ENCODE measurements around the gene ATPAF2. TPM values are rescaled to one million over a fixed set of nuclear protein-coding genes. Genes with fewer than 3 reads are reported as not detected.

Gene ATPAF2
- total RNA-seq, 1 experiment from 2014 or later: 46.1 TPM

GRCh38 chr17:18021372-18021771 is 17.6 kb downstream of the ATPAF2 start:
- ChIA-PET CTCF (interaction anchor here (0.7 kb wide), 1 partner anchor 12 kb away, joined by 3 read pairs; no protein-coding TSS in a partner anchor), POLR2A (no interaction called here)
- peak; percentile 50 for ATAC-seq

GRCh38 chr17:18020971-18021370 is 18.0 kb downstream of the ATPAF2 start:
- no peak for DNase-seq (ENCODE audit: low read depth, low spot score)
- no peak overlapping the region for H3K4me3 ChIP-seq (replicated peaks in 1 of 2; ENCODE audit: low read depth in 1 of 2, low read length in 2 of 2)
- H3K4me1 ChIP-seq (ENCODE audit: control insufficient read depth in 1 of 2, insufficient read depth in 2 of 2, low read length in 2 of 2): peaks cover 0 to 10% of the 10 kb centered on the region in 2 experiments; a peak in 1 of 4 replicates
- H2AFZ ChIP-seq (ENCODE audit: low read depth, low read length, poor library complexity, severe bottlenecking): no peak overlapping the region
- ChIA-PET RAD21 (ENCODE audit: low non-redundant PET in 1 of 2, low total read pairs in 2 of 2, uncharacterized antibody in 2 of 2, unreplicated experiment in 2 of 2) (no interaction called here), POLR2A (no interaction called here), CTCF (no interaction called here)
- intact Hi-C loops (cut with micrococcal nuclease): no loop called here
- no peaks in the 10 kb centered on the region for H3K79me2 ChIP-seq (ENCODE audit: insufficient read depth, low read length)
- ATAC-seq: no peak
- no peaks in the 10 kb centered on the region for H3K27me3 ChIP-seq (ENCODE audit: insufficient read depth, low read length)
- H3K27ac ChIP-seq (ENCODE audit: low read depth, low read length): no peak overlapping the region
- no peaks in the 10 kb centered on the region for H4K20me1 ChIP-seq (ENCODE audit: insufficient read depth)
- BruUV-seq (replicated peaks): no TSS peak
- H3K9ac ChIP-seq (ENCODE audit: low read length): no peak overlapping the region
- no peaks in the 10 kb centered on the region for H3K9me2 ChIP-seq (ENCODE audit: insufficient read depth)
- no peak overlapping the region for H3K4me2 ChIP-seq (ENCODE audit: low read length)
- no peaks in the 10 kb centered on the region for H3K36me3 ChIP-seq (ENCODE audit: control insufficient read depth in 1 of 2, insufficient read depth in 2 of 2, low read length in 2 of 2)
- H3K9me3 ChIP-seq (ENCODE audit: control insufficient read depth in 1 of 2, insufficient read depth in 1 of 2, low read depth in 1 of 2, low read length in 2 of 2): no peaks in the 10 kb centered on the region
- TF ChIP-seq TCF7L2 (IDR thresholded peaks at IDR 0.05; ENCODE audit: borderline replicate concordance, extremely low read depth, insufficient read depth, insufficient read length): no peak
- no peak for TF ChIP-seq EZH2phosphoT487 (IDR thresholded peaks at IDR 0.05; ENCODE audit: borderline replicate concordance)
- no peak for TF ChIP-seq CBX3 (IDR thresholded peaks at IDR 0.05; ENCODE audit: low read depth)
- no peak for TF ChIP-seq REST (IDR thresholded peaks at IDR 0.05; ENCODE audit: low read depth)
- no peak for TF ChIP-seq FOSL1 (IDR thresholded peaks at IDR 0.05; ENCODE audit: low read depth)
- no peak for TF ChIP-seq ZFX (IDR thresholded peaks at IDR 0.05)
- no peak for TF ChIP-seq ELF1 (IDR thresholded peaks at IDR 0.05; ENCODE audit: borderline replicate concordance, low read depth)
- no peak for TF ChIP-seq ZNF274 (IDR thresholded peaks at IDR 0.05; ENCODE audit: low read depth, low read length)
- no peak for TF ChIP-seq SIN3A (IDR thresholded peaks at IDR 0.05; ENCODE audit: low read depth)

More at GRCh38 chr17:18021372-18021771, 17.6 kb downstream of the ATPAF2 start:
- H3K9me3 ChIP-seq (ENCODE audit: control insufficient read depth in 1 of 2, insufficient read depth in 1 of 2, low read depth in 1 of 2, low read length in 2 of 2): no peaks in the 10 kb centered on the region
- H4K20me1 ChIP-seq (ENCODE audit: insufficient read depth): no peaks in the 10 kb centered on the region
- no TSS peak for BruUV-seq (replicated peaks)
- no peak for DNase-seq (ENCODE audit: low read depth, low spot score)
- intact Hi-C loops (cut with micrococcal nuclease): no loop called here
- H3K27ac ChIP-seq (ENCODE audit: low read depth, low read length): no peak overlapping the region
- no peak overlapping the region for H3K4me2 ChIP-seq (ENCODE audit: low read length)
- H2AFZ ChIP-seq (ENCODE audit: low read depth, low read length, poor library complexity, severe bottlenecking): no peak overlapping the region
- no peak overlapping the region for H3K4me3 ChIP-seq (replicated peaks in 1 of 2; ENCODE audit: low read depth in 1 of 2, low read length in 2 of 2)
- H3K27me3 ChIP-seq (ENCODE audit: insufficient read depth, low read length): no peaks in the 10 kb centered on the region
- no peak overlapping the region for H3K9ac ChIP-seq (ENCODE audit: low read length)
- RAD21 ChIA-PET (ENCODE audit: low non-redundant PET in 1 of 2, low total read pairs in 2 of 2, uncharacterized antibody in 2 of 2, unreplicated experiment in 2 of 2): no interaction called here
- H3K36me3 ChIP-seq (ENCODE audit: control insufficient read depth in 1 of 2, insufficient read depth in 2 of 2, low read length in 2 of 2): no peaks in the 10 kb centered on the region
- H3K4me1 ChIP-seq (ENCODE audit: control insufficient read depth in 1 of 2, insufficient read depth in 2 of 2, low read length in 2 of 2): peaks cover 0 to 14% of the 10 kb centered on the region in 2 experiments; a peak in 1 of 4 replicates
- no peaks in the 10 kb centered on the region for H3K79me2 ChIP-seq (ENCODE audit: insufficient read depth, low read length)
- no peaks in the 10 kb centered on the region for H3K9me2 ChIP-seq (ENCODE audit: insufficient read depth)
- TF ChIP-seq MAX (IDR thresholded peaks at IDR 0.05): no peak
- no peak for TF ChIP-seq ZNF274 (IDR thresholded peaks at IDR 0.05; ENCODE audit: low read depth, low read length)
- TF ChIP-seq ZBTB33 (IDR thresholded peaks at IDR 0.05; ENCODE audit: extremely low read depth, insufficient replicate concordance, low read length): no peak
- TF ChIP-seq POLR2AphosphoS5 (IDR thresholded peaks at IDR 0.05; ENCODE audit: low read depth, low read length): no peak
- TF ChIP-seq SIN3A (IDR thresholded peaks at IDR 0.05; ENCODE audit: low read depth): no peak
